Measurements from ENCODE around the gene ME3.
"Not testable (repeated sequence)": the region's sequence is repeated elsewhere in the genome, so short reads cannot be mapped to it uniquely, and the experiment has no call there.

DNA sequence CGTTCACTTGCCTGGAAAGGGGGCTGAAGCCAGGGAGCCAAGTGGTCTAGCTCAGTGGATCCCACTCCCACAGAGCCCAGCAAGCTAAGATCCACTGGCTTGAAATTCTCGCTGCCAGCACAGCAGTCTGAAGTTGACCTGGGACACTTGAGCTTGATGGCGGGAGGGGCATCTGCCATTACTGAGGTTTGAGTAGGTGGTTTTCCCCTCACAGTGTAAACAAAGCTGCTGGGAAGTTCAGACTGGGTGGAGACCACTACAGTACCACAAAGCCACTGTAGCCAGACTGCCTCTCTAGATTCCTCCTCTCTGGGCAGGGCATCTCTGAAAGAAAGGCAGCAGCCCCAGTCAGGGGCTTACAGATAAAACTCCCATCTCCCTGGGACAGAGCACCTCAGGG is 131.1 kb downstream of the ME3 start:
- TF ChIP-seq, protein P1, sequence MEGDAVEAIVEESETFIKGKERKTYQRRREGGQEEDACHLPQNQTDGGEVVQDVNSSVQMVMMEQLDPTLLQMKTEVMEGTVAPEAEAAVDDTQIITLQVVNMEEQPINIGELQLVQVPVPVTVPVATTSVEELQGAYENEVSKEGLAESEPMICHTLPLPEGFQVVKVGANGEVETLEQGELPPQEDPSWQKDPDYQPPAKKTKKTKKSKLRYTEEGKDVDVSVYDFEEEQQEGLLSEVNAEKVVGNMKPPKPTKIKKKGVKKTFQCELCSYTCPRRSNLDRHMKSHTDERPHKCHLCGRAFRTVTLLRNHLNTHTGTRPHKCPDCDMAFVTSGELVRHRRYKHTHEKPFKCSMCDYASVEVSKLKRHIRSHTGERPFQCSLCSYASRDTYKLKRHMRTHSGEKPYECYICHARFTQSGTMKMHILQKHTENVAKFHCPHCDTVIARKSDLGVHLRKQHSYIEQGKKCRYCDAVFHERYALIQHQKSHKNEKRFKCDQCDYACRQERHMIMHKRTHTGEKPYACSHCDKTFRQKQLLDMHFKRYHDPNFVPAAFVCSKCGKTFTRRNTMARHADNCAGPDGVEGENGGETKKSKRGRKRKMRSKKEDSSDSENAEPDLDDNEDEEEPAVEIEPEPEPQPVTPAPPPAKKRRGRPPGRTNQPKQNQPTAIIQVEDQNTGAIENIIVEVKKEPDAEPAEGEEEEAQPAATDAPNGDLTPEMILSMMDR (IDR thresholded peaks at IDR 0.05), result not testable (repeated sequence)
- not testable (repeated sequence) for TF ChIP-seq EZH2 (IDR thresholded peaks at IDR 0.05)

Measured in neural progenitor cell (in vitro differentiated cells).